Activated naive CD4-positive, alpha-beta T cell treated with anti-CD3 and anti-CD28 coated beads, Interleukin-2, amount 50 U/mL, for 16 hours (primary cell): ENCODE results near the gene FAH.

Experiments
- DNase-seq: peaks from one replicate; pipeline ENCODE4 v3.0.0-alpha.2; 2020

The FAH gene

DNA sequence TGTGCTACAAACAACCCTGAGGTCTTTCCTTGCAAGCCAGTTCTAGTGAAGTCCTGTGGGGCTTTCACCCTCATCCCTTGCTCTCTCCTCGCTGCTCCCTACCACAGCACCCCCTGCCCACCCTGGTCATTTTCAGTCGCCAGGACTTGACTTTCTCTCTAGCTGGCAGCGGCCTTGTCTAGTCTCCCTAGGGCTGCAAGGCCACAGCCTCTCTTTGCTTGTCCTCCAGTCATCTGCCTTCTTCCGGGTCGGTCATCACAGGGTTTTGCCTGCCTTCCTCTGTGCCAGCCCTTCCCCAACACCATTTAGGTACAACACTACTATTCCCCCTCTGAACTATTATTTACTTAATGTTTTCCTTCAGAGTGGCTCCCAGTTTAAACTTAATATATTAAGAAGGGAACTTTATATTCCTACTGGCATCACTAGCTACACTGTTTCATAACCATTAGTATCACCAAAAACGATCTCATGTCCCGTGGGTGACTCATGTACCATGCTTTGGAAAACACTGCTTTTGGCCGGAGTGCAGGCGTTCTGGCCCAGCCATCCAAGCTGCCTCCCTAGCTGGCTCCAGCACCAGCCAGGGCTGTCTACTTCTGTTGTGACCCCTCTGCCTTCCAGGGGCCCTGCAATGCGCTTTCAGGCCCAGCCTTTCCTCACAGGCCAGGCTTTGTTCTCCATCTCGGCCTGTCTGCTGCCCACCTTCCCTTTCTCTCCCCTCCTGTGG, 21.4 kb downstream of the FAH start:
- DNase-seq, result no peak

DNA sequence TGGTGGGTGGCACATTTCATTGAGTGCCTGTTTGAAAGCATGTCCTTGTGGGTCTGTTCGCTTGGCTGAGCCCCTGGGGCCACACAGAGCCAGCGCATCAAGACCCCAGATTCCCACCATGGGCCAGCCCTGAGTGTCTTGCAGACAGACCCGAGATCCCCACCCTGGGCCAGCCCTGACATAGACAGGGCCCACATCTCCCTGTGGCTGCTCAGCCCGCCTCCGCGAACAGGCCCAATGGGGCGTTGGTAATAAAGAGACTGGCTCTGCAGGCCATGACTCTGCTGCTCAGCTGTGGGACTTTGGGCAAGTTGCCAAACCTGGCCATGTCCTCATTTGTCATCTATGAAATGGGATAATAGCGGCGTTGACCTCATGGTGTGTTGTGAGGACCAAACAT, 22.6 kb downstream of the FAH start:
- no peak for DNase-seq

DNA sequence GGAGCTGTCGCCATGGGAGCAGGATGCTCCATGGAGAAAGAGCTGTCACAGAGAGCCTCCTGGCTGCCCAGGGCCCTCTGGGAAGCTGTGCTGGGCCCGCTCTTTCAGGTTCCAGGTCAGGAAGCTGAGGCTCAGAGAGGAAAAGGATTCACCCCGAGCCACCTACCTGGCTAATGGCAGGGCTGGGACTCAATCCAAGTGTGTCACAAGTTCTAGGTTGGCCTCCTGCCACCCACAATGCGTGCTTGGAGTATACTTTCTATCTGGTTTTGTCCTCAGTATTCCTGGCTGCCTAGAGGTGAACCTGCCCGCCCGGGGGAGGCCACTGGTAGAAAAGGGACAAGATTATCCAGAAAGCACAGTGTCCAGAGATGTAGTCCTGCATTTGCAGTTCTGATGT, 23.6 kb downstream of the FAH start:
- no peak for DNase-seq

DNA sequence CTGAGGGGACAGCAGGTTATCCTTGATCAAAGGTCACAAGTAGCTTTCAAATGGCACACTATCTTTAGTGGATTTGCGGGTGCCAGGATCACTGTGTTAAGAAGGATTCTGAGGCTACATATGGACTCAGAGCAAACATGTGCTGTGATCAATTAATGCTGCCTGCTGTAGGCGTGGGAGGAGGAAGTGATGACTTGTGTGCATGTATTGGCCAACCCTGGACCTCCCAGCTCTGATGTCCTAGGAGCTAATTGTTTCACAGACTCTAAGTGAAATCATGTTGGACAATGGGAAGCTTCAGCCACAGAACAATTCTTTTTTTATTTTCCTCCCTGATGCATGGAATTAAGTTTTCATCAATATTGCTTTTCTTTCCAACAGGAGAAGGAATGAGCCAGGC, 24.4 kb downstream of the FAH start:
- DNase-seq, result no peak

DNA sequence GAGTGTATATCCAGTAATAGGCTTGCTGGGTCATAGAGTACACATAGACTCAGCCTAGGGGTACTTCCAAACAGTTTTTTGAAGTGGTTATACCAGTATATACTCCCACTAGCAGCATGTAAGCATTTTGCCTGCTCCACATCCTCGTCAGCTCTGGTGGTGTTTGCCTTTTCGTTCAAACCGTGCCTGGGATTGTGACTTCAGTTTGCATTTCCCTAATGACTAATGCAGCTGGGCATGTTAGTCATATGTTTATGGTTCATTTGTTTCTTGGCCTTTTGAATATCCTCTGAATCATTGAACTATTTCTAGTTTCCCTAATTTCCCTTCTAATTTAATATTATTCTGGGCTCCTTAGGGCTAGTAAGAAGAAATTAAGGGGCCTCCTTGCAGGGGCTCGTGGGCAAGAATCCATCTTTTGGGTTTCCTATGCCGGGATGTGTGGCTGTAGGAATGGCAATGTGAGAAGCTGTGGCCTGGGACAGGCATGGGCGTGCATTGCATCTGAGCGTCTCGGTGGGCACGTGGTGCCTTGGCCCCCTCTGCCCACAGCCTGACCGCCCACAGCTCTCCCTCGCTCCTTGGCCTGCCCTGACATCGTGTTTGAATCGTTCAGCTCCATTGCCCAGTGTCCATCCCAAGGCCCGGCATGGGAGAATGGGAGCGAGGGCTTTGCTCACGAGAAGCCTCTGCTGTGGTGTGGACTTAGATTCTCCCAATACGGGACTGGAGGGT, 26.4 kb downstream of the FAH start:
- DNase-seq, result no peak

DNA sequence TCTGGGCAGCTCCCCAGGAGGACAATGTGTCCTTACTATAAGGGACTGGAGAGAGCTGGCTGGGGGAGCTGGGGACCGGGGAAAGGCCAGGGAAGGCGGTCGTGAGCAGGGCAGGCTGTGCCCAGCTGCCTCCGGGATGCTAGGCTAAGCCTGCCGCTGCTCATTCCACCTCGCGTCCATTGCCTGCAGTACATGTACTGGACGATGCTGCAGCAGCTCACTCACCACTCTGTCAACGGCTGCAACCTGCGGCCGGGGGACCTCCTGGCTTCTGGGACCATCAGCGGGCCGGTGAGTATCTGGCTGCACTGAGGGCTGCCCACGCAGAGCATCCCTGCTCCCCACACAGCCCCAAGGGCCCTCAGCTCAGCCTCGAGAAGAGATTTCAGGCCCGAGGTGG, 27.1 kb downstream of the FAH start:
- no peak for DNase-seq

DNA sequence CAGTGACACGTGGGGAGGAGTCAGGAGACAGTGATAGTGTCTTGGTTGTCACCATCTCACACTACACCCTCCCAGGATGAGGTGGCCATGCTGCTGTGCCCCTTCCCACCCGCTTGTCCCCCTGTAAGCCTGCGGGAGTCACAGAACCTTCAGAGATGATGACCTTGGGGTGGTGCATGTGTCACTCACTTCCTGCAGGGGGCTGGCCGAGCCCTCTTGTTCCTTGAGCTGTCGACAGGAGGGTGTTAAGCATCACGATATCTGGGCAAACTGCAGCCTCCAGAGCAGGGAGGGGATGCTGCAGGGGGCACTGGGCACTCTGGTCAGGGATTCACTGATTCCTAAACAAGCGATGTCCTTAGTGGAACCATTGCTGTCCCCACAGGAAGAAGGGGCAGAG, 27.7 kb downstream of the FAH start:
- DNase-seq, result no peak

DNA sequence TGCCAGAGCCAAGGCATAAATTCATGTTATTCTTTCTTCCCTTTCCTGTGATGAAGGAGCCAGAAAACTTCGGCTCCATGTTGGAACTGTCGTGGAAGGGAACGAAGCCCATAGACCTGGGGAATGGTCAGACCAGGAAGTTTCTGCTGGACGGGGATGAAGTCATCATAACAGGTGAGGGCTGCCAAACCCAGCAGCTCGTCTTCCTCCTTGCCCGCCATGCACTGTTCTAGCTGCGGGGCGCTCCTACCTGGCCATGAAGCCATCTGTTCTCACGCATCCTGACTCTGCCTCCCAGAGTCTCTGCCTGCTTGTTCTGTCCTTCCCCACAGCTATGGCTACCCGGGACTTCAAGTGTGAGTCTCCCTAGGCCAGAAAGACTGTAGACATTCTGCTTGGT, 28.2 kb downstream of the FAH start:
- no peak for DNase-seq

DNA sequence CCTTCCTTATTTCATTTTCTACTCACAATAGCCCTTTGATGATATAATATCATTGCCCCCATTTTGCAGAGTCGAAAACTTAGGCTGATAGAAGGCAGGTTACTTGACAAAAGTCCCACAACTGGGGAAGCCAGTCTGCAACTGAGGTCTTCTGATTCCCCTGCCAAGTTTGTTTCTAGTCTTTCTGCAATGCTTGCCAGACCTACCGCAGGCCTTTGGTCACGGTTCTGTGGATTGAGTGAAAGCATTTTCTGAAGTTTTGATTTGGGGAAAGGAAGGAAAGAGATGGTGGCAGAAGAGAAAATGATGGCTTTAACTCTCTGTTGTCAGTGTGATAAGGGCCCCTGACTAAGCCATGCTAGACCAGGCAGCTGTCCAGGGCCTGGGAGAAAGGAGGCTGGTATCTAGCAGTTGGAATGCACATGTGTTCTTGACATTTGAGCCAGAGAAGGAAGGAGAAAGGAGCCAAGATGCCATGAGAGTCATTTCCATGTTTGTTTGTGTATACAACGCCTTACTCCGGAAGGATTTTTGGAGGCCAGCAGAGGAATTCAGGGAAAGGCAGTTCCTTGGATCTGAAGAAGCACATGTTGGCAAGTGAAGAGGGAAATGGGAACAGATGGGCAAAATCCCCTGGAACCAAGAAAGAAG, 29.9 kb downstream of the FAH start:
- no peak for DNase-seq

DNA sequence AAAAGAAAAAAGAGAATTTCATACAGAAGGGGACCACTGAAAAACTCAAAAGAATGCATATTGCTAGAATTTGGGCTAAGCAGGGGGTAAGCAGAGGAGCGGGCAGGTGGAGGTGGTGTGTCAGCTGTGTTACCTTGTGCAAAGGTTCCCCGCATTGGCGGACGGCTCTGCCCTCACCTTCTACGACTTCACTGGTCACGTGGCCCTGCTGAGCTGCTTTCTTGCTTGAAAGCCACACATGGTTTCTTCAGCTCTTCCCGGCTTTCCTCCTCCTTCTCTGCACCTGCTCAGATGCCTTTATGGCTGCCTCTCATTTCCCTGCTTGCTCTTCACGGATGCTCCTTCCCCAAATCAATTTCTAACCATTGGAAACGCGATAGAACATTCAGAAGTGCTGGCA, 30.5 kb downstream of the FAH start:
- no peak for DNase-seq

DNA sequence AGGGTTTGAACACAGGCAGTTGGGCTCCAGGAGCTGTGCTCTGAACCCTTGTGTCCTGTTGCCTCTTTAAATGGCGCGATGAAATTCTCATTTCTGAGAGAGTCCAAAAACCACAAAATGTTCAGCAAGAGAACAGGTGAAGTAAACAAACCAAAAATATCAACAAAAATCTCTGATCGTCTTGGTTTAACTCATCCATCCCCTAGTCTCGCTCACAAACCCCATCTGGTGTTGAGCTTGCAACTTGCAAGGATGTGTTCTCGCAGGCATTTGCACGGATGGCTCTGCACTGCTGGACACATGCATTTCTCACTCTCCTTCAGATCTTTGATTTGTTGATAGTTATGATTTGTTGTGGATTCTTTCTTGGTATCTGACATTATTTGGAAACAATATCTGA, 31.1 kb downstream of the FAH start:
- no peak for DNase-seq

DNA sequence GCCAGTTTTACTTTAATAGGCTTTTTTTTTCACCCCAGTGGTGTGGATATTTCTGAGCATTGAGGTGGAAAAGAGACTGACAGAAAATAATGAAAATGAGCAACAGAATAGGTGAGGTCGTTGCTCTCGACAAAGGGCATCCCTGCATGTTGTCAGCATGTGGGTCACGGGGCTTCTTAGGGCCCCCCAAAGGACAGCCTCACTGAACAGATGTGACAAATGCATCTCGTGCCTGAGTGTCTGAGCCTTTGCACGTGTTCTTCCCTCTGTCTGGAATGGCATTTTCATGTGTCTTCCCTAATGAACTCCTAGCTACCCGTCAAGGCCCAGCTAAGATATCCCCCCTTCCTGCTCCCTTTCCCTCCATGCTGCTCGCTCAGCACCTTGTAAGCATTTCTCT, 31.8 kb downstream of the FAH start:
- no peak for DNase-seq

DNA sequence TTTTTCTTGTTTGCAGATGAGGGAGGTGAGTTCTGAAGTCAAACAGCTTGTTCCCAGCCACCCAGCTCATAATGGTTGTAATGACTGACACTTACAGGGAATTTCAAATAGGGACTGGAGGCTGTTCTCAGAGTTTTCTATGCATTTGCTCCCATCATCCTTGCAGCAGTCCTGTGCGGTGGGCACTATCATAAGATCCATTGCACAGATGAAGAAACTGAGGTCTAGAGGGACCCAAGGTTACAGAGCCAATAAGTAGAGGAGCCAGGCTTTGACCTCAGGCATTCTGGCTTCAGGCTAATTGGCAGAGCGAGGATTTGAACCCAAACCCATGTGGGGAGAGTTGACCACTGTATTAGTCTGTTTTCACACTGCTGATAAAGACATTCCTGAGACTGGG, 32.4 kb downstream of the FAH start:
- DNase-seq, result no peak

DNA sequence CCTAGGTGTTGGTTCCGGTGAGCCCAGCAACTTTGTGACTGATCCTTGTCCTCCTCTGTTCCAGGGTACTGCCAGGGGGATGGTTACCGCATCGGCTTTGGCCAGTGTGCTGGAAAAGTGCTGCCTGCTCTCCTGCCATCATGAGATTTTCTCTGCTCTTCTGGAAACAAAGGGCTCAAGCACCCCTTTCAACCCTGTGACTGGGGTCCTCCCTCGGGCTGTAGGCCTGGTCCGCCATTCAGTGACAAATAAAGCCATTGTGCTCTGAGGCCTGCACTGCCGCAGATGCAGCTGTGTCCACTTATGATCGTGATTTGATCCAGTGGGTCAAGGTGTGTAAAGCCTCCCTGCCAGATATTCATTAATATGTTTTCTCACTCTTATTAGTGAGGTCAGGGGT, 33.3 kb downstream of the FAH start:
- DNase-seq, result no peak

DNA sequence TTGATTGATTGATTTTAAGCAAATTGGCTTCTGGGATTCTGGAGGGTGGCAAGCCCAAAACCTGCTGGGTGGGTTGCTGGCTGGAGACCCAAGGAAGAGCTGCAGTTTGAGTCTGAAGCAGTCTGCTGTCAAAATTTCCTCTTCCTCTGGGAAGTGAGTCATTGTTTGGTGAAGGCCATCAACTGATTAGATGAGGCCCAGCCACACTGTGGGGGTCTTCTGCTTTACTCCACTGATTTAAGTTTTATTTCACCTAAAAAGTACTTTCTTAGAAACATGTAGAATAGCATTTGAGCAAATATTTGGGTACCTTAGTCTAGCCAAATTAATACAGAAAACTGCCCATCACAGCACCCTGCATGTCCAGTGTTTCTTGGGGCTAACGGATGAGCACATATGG, 33.8 kb downstream of the FAH start:
- DNase-seq, result no peak

DNA sequence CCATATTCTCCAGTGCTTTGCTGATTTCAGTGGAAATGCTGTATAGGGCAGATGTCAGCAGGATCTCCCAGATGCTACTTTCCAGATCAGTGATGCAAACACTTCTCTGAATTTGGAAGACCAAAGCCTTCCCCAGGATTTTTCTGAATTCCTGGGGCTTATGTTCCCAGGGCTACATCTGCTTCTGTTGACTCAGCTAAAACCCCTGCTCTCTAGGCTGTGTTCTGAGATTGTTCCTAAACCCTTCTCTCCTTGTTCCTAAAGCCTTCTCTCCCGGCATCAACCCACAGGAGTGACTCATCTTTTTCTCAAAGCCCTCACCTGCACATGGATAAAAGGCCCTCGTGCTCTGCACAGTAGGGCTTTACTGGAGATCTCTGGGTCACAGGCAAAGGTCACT, 35.5 kb downstream of the FAH start:
- no peak for DNase-seq

DNA sequence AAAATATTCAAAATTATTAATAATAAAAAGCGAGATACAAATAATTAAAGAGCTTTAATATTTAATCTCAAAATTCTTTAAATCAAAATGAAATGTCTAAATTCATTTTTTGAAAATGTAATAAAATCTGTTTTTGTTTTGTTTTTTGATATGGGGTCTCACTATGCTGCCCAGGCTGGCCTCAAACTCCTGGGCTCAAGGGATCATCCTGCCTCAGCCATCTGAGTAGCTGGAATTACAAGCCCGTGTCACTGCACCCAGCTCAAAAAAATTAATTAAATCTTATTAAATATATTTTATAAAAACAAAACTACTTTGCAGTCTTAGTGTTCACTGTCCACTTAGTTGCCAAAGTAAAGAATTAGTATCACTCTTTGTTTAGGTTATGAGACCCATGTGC, 38.4 kb downstream of the FAH start:
- no peak for DNase-seq

DNA sequence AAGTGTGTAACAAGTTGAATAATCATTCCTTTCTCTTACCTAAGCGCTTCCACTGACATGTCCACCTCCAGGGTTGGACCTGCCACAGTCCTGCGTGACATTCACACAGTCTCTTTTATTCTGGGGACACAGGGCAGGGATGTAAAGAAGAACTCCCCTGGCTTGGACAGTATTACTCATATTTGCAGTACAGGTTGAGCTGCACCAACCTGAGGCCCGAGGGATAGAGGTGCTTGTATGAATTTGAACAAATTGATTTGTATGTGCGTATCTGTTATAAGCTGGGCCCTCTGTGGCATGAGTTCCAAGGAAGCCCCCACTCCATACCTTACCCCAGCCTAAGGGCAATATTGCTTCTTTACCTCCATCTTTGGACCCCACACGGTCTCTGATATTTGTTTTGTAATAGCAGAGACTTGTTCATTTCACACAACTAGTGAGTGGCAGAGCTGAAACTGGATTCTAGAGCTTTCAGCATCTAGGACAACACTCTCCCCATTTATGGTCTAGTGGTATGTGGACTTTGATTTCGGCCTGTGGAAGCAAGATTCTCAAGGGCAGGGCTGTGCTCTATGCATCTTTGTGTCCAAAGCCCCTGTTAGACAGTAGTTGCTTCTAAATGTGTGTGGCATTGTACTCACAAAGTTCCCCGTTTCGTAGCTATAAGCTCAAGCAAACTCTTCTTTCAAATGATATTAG, 39.2 kb downstream of the FAH start:
- no peak for DNase-seq

DNA sequence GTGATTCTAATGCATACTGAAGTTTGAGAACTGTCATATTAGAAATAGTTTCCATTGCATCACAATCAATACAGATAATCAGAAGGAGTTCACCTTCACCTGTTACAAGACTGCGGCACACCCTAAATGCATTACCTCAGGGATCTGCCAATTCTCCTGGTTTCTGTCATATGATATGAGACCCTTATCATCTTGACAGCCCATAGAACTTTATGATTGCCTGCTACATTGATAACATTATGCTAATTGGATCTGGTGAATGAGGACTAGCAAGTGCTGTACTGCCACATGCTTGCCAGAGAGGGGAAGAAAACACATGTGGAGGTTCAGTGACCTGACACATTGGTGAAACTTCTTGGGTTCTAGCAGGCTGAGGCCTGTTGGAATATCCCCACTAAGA, 41.4 kb downstream of the FAH start:
- no peak for DNase-seq

DNA sequence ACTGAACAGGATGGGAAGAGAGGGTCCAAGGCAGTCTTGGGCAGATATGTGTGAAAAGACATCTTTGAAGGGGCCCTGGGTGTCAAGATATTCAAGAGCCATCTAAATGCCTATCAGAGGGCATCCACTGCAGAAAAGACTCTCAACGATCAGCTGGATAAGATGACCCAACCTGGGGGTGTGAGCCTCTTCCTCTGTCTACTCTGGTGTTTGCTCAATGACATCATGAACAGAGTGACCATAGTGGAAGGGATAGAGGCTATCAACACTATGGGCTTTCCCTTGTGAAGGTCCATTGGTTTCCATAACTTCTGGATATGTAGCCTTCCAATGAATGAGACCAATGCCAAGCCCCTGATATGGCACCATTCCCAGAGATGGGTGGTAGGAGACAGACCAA, 42.1 kb downstream of the FAH start:
- DNase-seq, result no peak

DNA sequence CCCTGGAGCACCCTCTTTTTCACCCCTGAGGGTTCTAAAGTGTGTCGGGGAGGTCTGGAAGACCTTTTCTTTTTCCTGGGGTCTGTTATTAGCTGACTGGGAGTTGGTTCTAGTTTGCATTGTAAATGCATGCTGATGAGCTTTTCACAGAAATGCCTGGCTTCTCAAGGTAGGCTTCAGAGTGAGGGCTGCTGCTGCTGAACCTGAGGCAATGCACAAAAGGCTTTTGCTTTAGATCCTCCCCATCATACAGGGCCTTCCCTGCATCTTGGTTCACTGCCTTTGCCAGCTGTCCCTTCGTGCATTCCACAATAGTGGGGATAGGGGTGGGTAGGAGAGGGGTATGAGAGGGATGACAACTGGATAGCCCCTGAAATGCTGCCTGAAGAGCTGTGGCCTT, 46.6 kb downstream of the FAH start:
- DNase-seq, result no peak

DNA sequence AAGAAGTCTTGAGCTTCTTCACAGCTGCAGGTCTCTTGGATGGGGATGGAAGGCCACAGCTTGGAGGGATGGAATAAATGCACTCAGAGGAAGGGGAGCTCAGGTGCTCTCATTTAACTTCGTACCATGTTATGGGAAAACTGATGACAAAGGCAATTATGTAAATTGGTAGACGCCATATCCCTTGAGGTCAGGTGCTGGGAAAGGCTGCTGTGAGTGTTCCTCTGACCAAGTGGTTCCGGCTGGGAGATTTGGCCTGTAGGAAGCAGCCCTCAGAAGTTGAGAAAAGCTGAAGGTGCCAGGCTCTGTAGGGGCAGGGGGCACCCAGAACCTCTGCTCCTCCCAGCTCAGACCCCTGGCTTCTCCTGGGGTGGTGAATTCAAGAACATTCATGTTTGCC, 47.1 kb downstream of the FAH start:
- DNase-seq, result no peak

DNA sequence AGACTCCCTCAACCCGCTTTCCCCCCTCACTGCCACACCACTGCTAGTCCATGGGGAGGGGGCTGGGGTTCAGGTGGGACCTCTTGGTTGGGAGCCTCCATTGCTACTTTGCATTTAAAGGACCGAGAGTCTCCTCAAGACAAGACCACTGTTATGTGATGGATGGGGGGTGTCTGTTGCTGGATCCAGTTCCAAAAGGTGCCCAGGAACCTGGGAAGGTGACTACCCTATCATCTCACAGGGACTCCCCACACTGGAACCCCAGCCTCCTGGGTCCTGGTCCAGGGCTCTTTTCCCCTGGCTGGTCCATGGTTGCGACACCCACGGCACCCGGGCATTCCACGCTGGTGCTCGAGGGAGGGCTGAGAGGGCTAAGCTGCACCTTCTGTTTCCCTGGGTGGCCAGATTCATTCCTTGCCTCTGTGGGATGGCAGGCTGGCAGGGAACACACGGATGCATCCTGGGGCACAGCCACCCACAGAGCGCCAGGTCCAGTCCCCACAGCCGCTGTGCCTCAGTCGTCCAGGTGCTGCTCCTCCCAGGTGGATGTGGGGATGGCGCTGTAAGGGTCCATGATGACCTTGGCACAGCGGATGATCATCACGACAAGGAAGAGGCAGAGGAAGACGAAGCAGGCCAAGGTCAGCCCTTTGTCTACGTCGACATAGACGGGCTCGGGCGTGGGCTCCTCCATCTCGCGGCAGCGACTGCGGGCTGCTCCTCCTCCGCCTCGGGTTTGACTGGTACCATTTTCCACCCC, 48.6 kb downstream of the FAH start:
- DNase-seq, result no peak
